ENCODE measurements around the gene KCNN4. TPM values are rescaled to one million over a fixed set of nuclear protein-coding genes. Genes with fewer than 3 reads are reported as not detected.

Gene KCNN4
- total RNA-seq, 1 experiment from 2014 or later, result 92.7 TPM

GRCh38 chr19:43754253-43754502 is 26.6 kb downstream of the KCNN4 start:
- Histone ChIP-seq H3K4me3 (peak overlapping the region; percentile 99), H3K9me3 (ENCODE audit: insufficient read depth, low read depth) (no peaks in the 10 kb centered on the region), H3K36me3 (ENCODE audit: low read depth) (peaks cover 27% of the 10 kb centered on the region), H3K4me2 (peak overlapping the region; percentile 100), H3K79me2 (ENCODE audit: low read depth) (peaks cover 63% of the 10 kb centered on the region), H3K27ac (peak overlapping the region; percentile 92), H4K20me1 (ENCODE audit: insufficient read depth) (peaks cover 15% of the 10 kb centered on the region), H3K9me2 (ENCODE audit: insufficient read depth) (no peaks in the 10 kb centered on the region), H2AFZ (peak overlapping the region; percentile 75), H3K4me1 (replicated peaks; ENCODE audit: insufficient read depth) (peaks cover 56% of the 10 kb centered on the region), H3K27me3 (ENCODE audit: insufficient read depth, low read depth) (no peaks in the 10 kb centered on the region), H3F3A (ENCODE audit: insufficient read depth, low read depth) (peaks cover 57% of the 10 kb centered on the region)
- intact Hi-C loops (cut with micrococcal nuclease; ENCODE audit: unreplicated experiment), result loop anchor here (1.0 to 2.0 kb wide), 2 partner anchors 25 to 31 kb away; no protein-coding TSS in a partner anchor
- ChIA-PET CTCF (interaction anchor here (0.6 to 1.1 kb wide), 6 partner anchors 23 to 199 kb away, joined by 3 to 7 read pairs (median 3); partner anchors contain the start of gene KCNN4), POLR2A (ENCODE audit: unreplicated experiment) (interaction anchor here (0.5 to 2.1 kb wide), 6 partner anchors 11 to 1867 kb away, joined by 3 to 18 read pairs (median 6); partner anchors contain the start of gene LYPD3)
- no TSS peak for BruUV-seq (replicated peaks)
- no peak for DNase-seq
- no peak for TF ChIP-seq EZH2 (IDR thresholded peaks at IDR 0.05; ENCODE audit: low read depth)
- TF ChIP-seq CTCF (conservative IDR thresholded peaks at IDR 0.05), result no peak

- intact Hi-C loops (cut with micrococcal nuclease; ENCODE audit: unreplicated experiment), result no loop called here
- Histone ChIP-seq H3K36me3 (ENCODE audit: low read depth) (peaks cover 37% of the 10 kb centered on the region), H3K27me3 (ENCODE audit: insufficient read depth, low read depth) (no peaks in the 10 kb centered on the region), H3K27ac (peak overlapping the region; percentile 92; the same call in 1 of the 2 replicates), H3F3A (ENCODE audit: insufficient read depth, low read depth) (peaks cover 46% of the 10 kb centered on the region), H3K9me2 (ENCODE audit: insufficient read depth) (no peaks in the 10 kb centered on the region), H4K20me1 (ENCODE audit: insufficient read depth) (peaks cover 15% of the 10 kb centered on the region), H3K9me3 (ENCODE audit: insufficient read depth, low read depth) (no peaks in the 10 kb centered on the region), H3K4me3 (peak overlapping the region; percentile 99; the same call in 1 of the 2 replicates), H3K79me2 (ENCODE audit: low read depth) (peaks cover 57% of the 10 kb centered on the region), H2AFZ (no peak overlapping the region), H3K4me2 (peak overlapping the region; percentile 100), H3K4me1 (replicated peaks; ENCODE audit: insufficient read depth) (peaks cover 41% of the 10 kb centered on the region)
- no peak for TF ChIP-seq CTCF (conservative IDR thresholded peaks at IDR 0.05)
- no peak for TF ChIP-seq EZH2 (IDR thresholded peaks at IDR 0.05; ENCODE audit: low read depth)
- no TSS peak for BruUV-seq (replicated peaks)
- no peak for DNase-seq
- ChIA-PET CTCF (interaction anchor here (0.5 to 1.0 kb wide), 4 partner anchors 14 to 164 kb away, joined by 3 to 6 read pairs (median 4); no protein-coding TSS in a partner anchor), POLR2A (ENCODE audit: unreplicated experiment) (interaction anchor here (0.6 to 0.8 kb wide), 2 partner anchors 13 to 237 kb away, joined by 3 to 30 read pairs; no protein-coding TSS in a partner anchor)
Measured at GRCh38 chr19:43752287-43752875, 28.4 kb downstream of the KCNN4 start.

DNA sequence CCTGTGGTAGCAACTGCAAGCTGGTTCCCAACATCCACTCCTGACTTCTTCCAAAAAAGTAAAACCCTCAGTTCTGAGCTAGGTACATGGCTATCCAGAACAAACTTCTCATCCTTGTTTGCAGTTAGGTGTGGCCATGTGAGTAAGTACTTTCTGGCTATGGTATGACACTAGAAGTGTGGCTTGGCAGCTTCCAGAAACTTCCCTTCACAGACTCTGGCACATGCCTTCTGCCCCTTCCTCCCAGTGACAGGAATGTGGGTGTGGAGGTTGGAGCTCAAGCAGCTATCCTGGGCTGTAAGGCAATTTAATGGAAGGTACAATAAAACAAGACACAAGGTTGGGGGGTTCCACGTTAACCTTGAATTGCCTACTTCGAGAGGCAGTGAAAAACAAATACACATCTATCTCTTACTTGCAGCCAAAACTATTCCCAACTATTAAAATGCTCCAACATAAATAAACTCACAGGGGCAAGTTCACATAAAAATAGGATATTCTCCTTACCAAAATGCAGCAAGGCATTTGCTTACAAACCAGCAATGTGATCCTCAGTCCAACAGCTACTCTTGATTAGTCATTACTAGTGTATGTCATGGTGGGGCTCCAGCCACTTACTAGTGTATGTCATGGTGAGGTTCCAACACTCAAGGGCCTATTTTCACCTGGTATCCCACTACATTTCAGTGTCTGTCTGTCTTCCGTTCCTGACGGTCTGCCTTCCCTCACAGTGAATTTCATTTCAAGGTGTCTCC is 29.1 kb downstream of the KCNN4 start:
- Histone ChIP-seq H4K20me1 (ENCODE audit: insufficient read depth) (peaks cover 15% of the 10 kb centered on the region), H3K27ac (no peak overlapping the region), H3K36me3 (ENCODE audit: low read depth) (peaks cover 43% of the 10 kb centered on the region), H3K4me2 (peak overlapping the region; percentile 100; the same call in 1 of the 2 replicates), H3K27me3 (ENCODE audit: insufficient read depth, low read depth) (no peaks in the 10 kb centered on the region), H2AFZ (no peak overlapping the region), H3K4me1 (replicated peaks; ENCODE audit: insufficient read depth) (peaks cover 33% of the 10 kb centered on the region), H3F3A (ENCODE audit: insufficient read depth, low read depth) (peaks cover 40% of the 10 kb centered on the region), H3K9me2 (ENCODE audit: insufficient read depth) (no peaks in the 10 kb centered on the region), H3K4me3 (no peak overlapping the region), H3K79me2 (ENCODE audit: low read depth) (peaks cover 55% of the 10 kb centered on the region), H3K9me3 (ENCODE audit: insufficient read depth, low read depth) (no peaks in the 10 kb centered on the region)
- ChIA-PET CTCF (interaction anchor here (0.5 kb wide), 1 partner anchor 84 kb away, joined by 3 read pairs; no protein-coding TSS in a partner anchor), POLR2A (ENCODE audit: unreplicated experiment) (interaction anchor here (0.7 kb wide), 1 partner anchor 15 kb away, joined by 4 read pairs; no protein-coding TSS in a partner anchor)
- DNase-seq, result no peak
- intact Hi-C loops (cut with micrococcal nuclease; ENCODE audit: unreplicated experiment), result no loop called here
- TF ChIP-seq EZH2 (IDR thresholded peaks at IDR 0.05; ENCODE audit: low read depth) (no peak), CTCF (conservative IDR thresholded peaks at IDR 0.05) (no peak)
- no TSS peak for BruUV-seq (replicated peaks)
